Ascending aorta (tissue), 2 donors: Measurements from ENCODE around the gene CREB3L2. TPM values are rescaled to one million over a fixed set of nuclear protein-coding genes. Genes with fewer than 3 reads are reported as not detected.

ENCODE experiments used
- DNase-seq, 2 donors: peaks; one replicate each; pipeline ENCODE4 v3.0.0-alpha.2; 2019; ENCODE audit warnings: low spot score in 2 of 2
- H3K27ac ChIP-seq, 2 donors: fragments of 200-600 bp; sonication (generic); one replicate each; pipeline ENCODE4 v1.5.1; 2016 to 2017; ENCODE audit warnings: mild to moderate bottlenecking in 1 of 2
- H3K27me3 ChIP-seq: fragments of 200-600 bp; sonication (generic); one replicate; pipeline ENCODE4 v1.5.1; 2017
- H3K36me3 ChIP-seq, 2 donors: fragments of 200-600 bp; sonication (generic); one replicate each; pipeline ENCODE4 v1.5.1; 2016
- H3K4me1 ChIP-seq, 2 donors: fragments of 200-600 bp; sonication (generic); one replicate each; pipeline ENCODE4 v1.5.1; 2016 to 2017; ENCODE audit warnings: mild to moderate bottlenecking in 1 of 2
- H3K4me3 ChIP-seq, 2 donors: fragments of 200-600 bp; sonication (generic); one replicate each; pipeline ENCODE4 v1.5.1; 2016 to 2017; ENCODE audit warnings: mild to moderate bottlenecking in 1 of 2
- H3K9me3 ChIP-seq, 2 donors: fragments of 200-600 bp; sonication (generic); one replicate each; pipeline ENCODE4 v1.5.1; 2016
- intact Hi-C: fragments of 100-400 bp; cut with DNase I; formaldehyde crosslinking; loops from one replicate; pipeline ENCODE4 v1.15.1; 2023
- total RNA-seq: library from RNA; depleted of rRNA; stranded (reverse); fragments of >200 nt; gene quantifications from one replicate; pipeline ENCODE4 v1.1.0, GENCODE V29; 2016
- TF ChIP-seq, protein P1 (sequence below), 3 experiments: fragments of 200-600 bp in 2 of 3; fragments of 450-650 bp in 1 of 3; sonication (generic) in 2 of 3; IDR thresholded peaks; one replicate each; pipeline ENCODE4 v1.5.1; 2016 to 2019; ENCODE audit warnings: antibody characterized with exemption in 3 of 3, mild to moderate bottlenecking in 1 of 3, moderate library complexity in 1 of 3

CREB3L2 gene
- total RNA-seq, 1 donor from 2014 or later: 38.5 TPM

- intact Hi-C loops: loop anchor here (5.0 kb wide), 1 partner anchor 81 kb away; no protein-coding TSS in a partner anchor
- no peak overlapping the region for H3K27ac ChIP-seq
- TF ChIP-seq, protein P1, sequence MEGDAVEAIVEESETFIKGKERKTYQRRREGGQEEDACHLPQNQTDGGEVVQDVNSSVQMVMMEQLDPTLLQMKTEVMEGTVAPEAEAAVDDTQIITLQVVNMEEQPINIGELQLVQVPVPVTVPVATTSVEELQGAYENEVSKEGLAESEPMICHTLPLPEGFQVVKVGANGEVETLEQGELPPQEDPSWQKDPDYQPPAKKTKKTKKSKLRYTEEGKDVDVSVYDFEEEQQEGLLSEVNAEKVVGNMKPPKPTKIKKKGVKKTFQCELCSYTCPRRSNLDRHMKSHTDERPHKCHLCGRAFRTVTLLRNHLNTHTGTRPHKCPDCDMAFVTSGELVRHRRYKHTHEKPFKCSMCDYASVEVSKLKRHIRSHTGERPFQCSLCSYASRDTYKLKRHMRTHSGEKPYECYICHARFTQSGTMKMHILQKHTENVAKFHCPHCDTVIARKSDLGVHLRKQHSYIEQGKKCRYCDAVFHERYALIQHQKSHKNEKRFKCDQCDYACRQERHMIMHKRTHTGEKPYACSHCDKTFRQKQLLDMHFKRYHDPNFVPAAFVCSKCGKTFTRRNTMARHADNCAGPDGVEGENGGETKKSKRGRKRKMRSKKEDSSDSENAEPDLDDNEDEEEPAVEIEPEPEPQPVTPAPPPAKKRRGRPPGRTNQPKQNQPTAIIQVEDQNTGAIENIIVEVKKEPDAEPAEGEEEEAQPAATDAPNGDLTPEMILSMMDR (IDR thresholded peaks at IDR 0.05): no peak
Observed at GRCh38 chr7:137848095-137848494, 153.8 kb downstream of the CREB3L2 start.

GRCh38 chr7:137847568-137848050, 154.3 kb downstream of the CREB3L2 start:
- H3K36me3 ChIP-seq: no peaks in the 10 kb centered on the region
- intact Hi-C loops: loop anchor here (2.0 to 5.0 kb wide), 3 partner anchors 33 to 191 kb away; no protein-coding TSS in a partner anchor
- H3K4me1 ChIP-seq: no peaks in the 10 kb centered on the region
- H3K9me3 ChIP-seq: no peaks in the 10 kb centered on the region
- no peak for DNase-seq
- H3K27me3 ChIP-seq: no peaks in the 10 kb centered on the region
- TF ChIP-seq, protein P1 (IDR thresholded peaks at IDR 0.05): no peak
- peak overlapping the region; percentile 68 to 78 for H3K4me3 ChIP-seq
- peak overlapping the region; percentile 31 to 39 for H3K27ac ChIP-seq

More at GRCh38 chr7:137848095-137848494, 153.8 kb downstream of the CREB3L2 start:
- Histone ChIP-seq H3K36me3 (no peaks in the 10 kb centered on the region), H3K4me1 (no peaks in the 10 kb centered on the region), H3K9me3 (no peaks in the 10 kb centered on the region), H3K27me3 (no peaks in the 10 kb centered on the region), H3K4me3 (no peak overlapping the region)
- DNase-seq: no peak

GRCh38 chr7:137846827-137847567, 154.9 kb downstream of the CREB3L2 start, which contains the start of gene DGKI:
Gene DGKI, minus strand, starts transcription at chr7:137846974.
- no peaks in the 10 kb centered on the region for H3K27me3 ChIP-seq
- DNase-seq: peak in 1 of 2 donors; percentile 69
- peak within 1 kb of the TSS; percentile 68 to 78 for H3K4me3 ChIP-seq
- no peaks in the 10 kb centered on the region for H3K36me3 ChIP-seq
- H3K27ac ChIP-seq: peak within 1 kb of the TSS; percentile 31 to 39
- intact Hi-C loops: loop anchor here (2.0 to 5.0 kb wide), 3 partner anchors 34 to 190 kb away; no protein-coding TSS in a partner anchor
- TF ChIP-seq, protein P1 (IDR thresholded peaks at IDR 0.05): no peak
- no peaks in the 10 kb centered on the region for H3K4me1 ChIP-seq
- no peaks in the 10 kb centered on the region for H3K9me3 ChIP-seq

- intact Hi-C loops: loop anchor here (2.0 to 5.0 kb wide), 3 partner anchors 34 to 190 kb away; no protein-coding TSS in a partner anchor
- no peak for DNase-seq
- H3K27ac ChIP-seq: no peak overlapping the region
- H3K4me3 ChIP-seq: peak overlapping the region; percentile 68 to 78
- no peaks in the 10 kb centered on the region for H3K4me1 ChIP-seq
- no peaks in the 10 kb centered on the region for H3K27me3 ChIP-seq
- H3K36me3 ChIP-seq: no peaks in the 10 kb centered on the region
- TF ChIP-seq, protein P1 (IDR thresholded peaks at IDR 0.05): no peak
- no peaks in the 10 kb centered on the region for H3K9me3 ChIP-seq
Observed at GRCh38 chr7:137846549-137846826, 155.4 kb downstream of the CREB3L2 start.

DNA sequence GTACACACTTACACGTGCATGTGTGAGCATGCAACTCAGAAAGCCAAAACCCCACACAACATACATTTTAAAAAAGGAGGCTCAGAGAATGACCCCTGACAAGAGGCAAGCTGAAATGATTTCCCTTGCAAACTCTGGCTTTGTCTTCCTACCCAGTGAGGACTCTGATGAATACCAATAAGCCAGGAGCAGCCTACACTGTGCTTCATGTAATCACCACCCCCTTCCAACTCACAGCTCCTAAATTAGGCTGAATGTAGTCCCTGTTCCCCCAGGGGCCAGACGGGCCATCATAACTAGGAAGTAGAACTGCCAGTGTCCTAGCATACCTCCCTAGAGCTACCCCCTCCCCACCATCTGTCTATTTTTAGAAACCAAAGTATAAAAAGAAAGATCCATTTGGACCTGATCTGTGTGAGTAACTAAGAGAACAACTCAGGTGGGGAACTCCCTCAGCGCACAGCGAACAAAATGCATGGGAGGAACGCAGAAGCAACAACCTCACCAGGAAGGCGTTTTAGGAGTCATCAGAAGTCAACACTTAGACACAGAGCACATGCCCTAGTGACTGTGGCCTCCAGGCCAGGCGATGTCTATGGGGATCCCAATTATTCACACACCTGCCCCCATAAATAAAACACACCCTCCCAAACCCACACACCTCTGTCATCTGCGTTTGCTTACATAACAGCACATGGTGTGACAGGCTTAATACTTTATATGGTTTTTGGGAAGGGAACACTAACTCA, 157.0 kb downstream of the CREB3L2 start:
- TF ChIP-seq, protein P1 (IDR thresholded peaks at IDR 0.05): no peak
- H3K27ac ChIP-seq: no peak overlapping the region
- H3K4me1 ChIP-seq: peaks cover 0 to 4% of the 10 kb centered on the region in 2 donors
- no peaks in the 10 kb centered on the region for H3K9me3 ChIP-seq
- H3K27me3 ChIP-seq: no peaks in the 10 kb centered on the region
- intact Hi-C loops: loop anchor here (5.0 kb wide), 1 partner anchor 78 kb away; no protein-coding TSS in a partner anchor
- H3K36me3 ChIP-seq: no peaks in the 10 kb centered on the region
- no peak overlapping the region for H3K4me3 ChIP-seq
- no peak for DNase-seq
